Measurements from ENCODE around the gene TIMM13.

GRCh38 chr19:2420490-2420889 is 6.9 kb downstream of the TIMM13 start:
- TF ChIP-seq ARNT (IDR thresholded peaks at IDR 0.05) (no peak), FOXA1 (IDR thresholded peaks at IDR 0.05) (no peak), SUZ12 (IDR thresholded peaks at IDR 0.05) (no peak), FOXM1 (IDR thresholded peaks at IDR 0.05; ENCODE audit: borderline replicate concordance) (no peak), CTBP1 (IDR thresholded peaks at IDR 0.05; ENCODE audit: borderline replicate concordance) (no peak), HDGF (IDR thresholded peaks at IDR 0.05; ENCODE audit: borderline replicate concordance) (no peak), TARDBP (IDR thresholded peaks at IDR 0.05) (no peak), FOXK2 (IDR thresholded peaks at IDR 0.05) (no peak), SP1 (IDR thresholded peaks at IDR 0.05) (no peak), BHLHE40 (IDR thresholded peaks at IDR 0.05; ENCODE audit: borderline replicate concordance) (no peak), PKNOX1 (IDR thresholded peaks at IDR 0.05) (no peak), ELF4 (IDR thresholded peaks at IDR 0.05) (no peak), NFRKB (IDR thresholded peaks at IDR 0.05) (no peak), ZNF384 (IDR thresholded peaks at IDR 0.05) (no peak)

All from HEK293T (cell line).